ENCODE data around the gene MTMR3.
A peak's percentile ranks its signal among the peaks of the same experiment; 100 is the strongest.
"Not testable (repeated sequence)": the region's sequence is repeated elsewhere in the genome, so short reads cannot be mapped to it uniquely, and the experiment has no call there.

The MTMR3 gene

GRCh38 chr22:29883045-29883774 is at the start of gene MTMR3:
Gene MTMR3, plus strand, starts transcription at chr22:29883174. Its CDS starts 87,886 bp downstream, at chr22:29971060.
- peak; percentile 89 for DNase-seq (ENCODE audit: low spot score)

- DNase-seq (ENCODE audit: low spot score) = no peak
These were observed 49.5 kb upstream of the MTMR3 start for GRCh38 chr22:29833392-29833965.

GRCh38 chr22:29834046-29834445 is 48.9 kb upstream of the MTMR3 start:
- no peak for DNase-seq (ENCODE audit: low spot score)

GRCh38 chr22:29836791-29837370 is 46.1 kb upstream of the MTMR3 start:
- DNase-seq (ENCODE audit: low spot score) = not testable (repeated sequence)

GRCh38 chr22:29837741-29838598 is 45.0 kb upstream of the MTMR3 start, which contains the start of gene ASCC2:
Gene ASCC2, minus strand, starts transcription at chr22:29838274. Its CDS starts 5,949 bp downstream, at chr22:29832325.
- peak; percentile 99 for DNase-seq (ENCODE audit: low spot score)

GRCh38 chr22:29838599-29838956 is 44.4 kb upstream of the MTMR3 start:
- no peak for DNase-seq (ENCODE audit: low spot score)

GRCh38 chr22:29839039-29839438 is 43.9 kb upstream of the MTMR3 start:
- DNase-seq (ENCODE audit: low spot score) = no peak

- no peak for DNase-seq (ENCODE audit: low spot score)
These were observed 42.5 kb upstream of the MTMR3 start for GRCh38 chr22:29840498-29840897.

- no peak for DNase-seq (ENCODE audit: low spot score)
These were observed 40.8 kb upstream of the MTMR3 start for GRCh38 chr22:29842172-29842571.

GRCh38 chr22:29842740-29843139 is 40.2 kb upstream of the MTMR3 start:
- no peak for DNase-seq (ENCODE audit: low spot score)

GRCh38 chr22:29846290-29846689 is 36.7 kb upstream of the MTMR3 start:
- no peak for DNase-seq (ENCODE audit: low spot score)

- no peak for DNase-seq (ENCODE audit: low spot score)
These were observed 34.9 kb upstream of the MTMR3 start for GRCh38 chr22:29848111-29848510.

- DNase-seq (ENCODE audit: low spot score) = no peak
These were observed 28.5 kb upstream of the MTMR3 start for GRCh38 chr22:29854432-29854831.

GRCh38 chr22:29855611-29856181 is 27.3 kb upstream of the MTMR3 start:
- no peak for DNase-seq (ENCODE audit: low spot score)

GRCh38 chr22:29856496-29856895 is 26.5 kb upstream of the MTMR3 start:
- no peak for DNase-seq (ENCODE audit: low spot score)

GRCh38 chr22:29859030-29859429 is 23.9 kb upstream of the MTMR3 start:
- not testable (repeated sequence) for DNase-seq (ENCODE audit: low spot score)

GRCh38 chr22:29860006-29860766 is 22.8 kb upstream of the MTMR3 start:
- DNase-seq (ENCODE audit: low spot score) = no peak

- no peak for DNase-seq (ENCODE audit: low spot score)
These were observed 21.2 kb upstream of the MTMR3 start for GRCh38 chr22:29861672-29862297.

GRCh38 chr22:29865572-29865971 is 17.4 kb upstream of the MTMR3 start:
- not testable (repeated sequence) for DNase-seq (ENCODE audit: low spot score)

GRCh38 chr22:29867260-29867659 is 15.7 kb upstream of the MTMR3 start:
- no peak for DNase-seq (ENCODE audit: low spot score)

GRCh38 chr22:29867851-29868250 is 15.1 kb upstream of the MTMR3 start:
- no peak for DNase-seq (ENCODE audit: low spot score)

Data from iPS-NIHi11 (cell line).